SK-N-MC (cell line): ENCODE results near the gene HYOU1.

ENCODE experiments used
- EZH2 ChIP-seq: fragments of 200-600 bp; sonication (generic); IDR thresholded peaks from one replicate; pipeline ENCODE4 v1.6.1; 2017; ENCODE audit warnings: antibody characterized with exemption
- POLR2AphosphoS5 ChIP-seq: IDR thresholded peaks from 2 replicates; pipeline ENCODE4 v1.6.1; 2012; ENCODE audit warnings: mild to moderate bottlenecking, low read depth, low read length, borderline replicate concordance

DNA sequence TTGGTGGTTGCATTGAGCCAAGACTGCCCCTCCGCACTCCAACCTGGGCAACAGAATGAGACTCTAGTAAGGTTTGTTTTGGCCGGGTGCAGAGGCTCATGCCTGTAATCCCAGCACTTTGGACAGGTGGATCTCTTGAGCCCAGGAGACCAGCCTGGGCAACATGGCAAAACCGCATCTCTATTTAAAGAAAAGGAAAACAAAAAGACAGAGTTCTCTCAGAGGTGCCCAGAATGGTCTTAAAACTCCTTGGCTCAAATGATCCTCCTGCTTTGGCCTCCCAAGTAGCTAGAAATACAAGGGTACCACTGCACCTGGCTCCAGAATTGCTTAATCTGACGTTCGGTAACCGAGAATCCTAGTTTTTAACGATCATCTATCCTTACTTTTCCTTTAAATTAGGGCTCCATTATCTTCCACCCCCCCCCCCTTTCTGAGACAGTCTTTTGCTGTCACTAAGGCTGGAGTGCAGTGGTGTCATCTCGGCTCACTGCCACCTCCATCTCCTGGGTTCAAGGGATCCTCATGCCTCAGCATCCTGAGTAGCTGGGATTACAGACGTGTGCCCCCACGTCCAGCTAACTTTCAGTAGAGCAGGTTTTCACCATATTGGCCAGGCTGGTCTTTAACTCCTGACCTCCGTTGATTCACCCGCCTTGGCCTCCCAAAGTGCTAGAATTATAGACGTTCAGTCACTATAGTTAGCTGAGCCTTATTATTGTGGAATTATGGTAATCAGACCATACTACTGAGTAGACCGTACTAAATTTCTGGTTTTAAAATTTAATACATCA lies 40.6 kb downstream of the HYOU1 start:
- TF ChIP-seq EZH2 (no peak), POLR2AphosphoS5 (no peak)
